Dendritic cell treated with granulocyte-macrophage colony-stimulating factor and Interleukin-4, amounts not matched to agents 40 ng/mL and 50 ng/mL, for 4 days (primary cell): Measurements from ENCODE around the gene INPP5K.

Experiments
- H3K27ac Mint-ChIP-seq: one replicate; pipeline ENCODE4 v1.8.0; 2022; ENCODE audit warnings: mild to moderate bottlenecking, mixed read lengths
- H3K27me3 Mint-ChIP-seq: one replicate; pipeline ENCODE4 v1.8.0; 2022; ENCODE audit warnings: mild to moderate bottlenecking, mixed read lengths
- H3K36me3 Mint-ChIP-seq: one replicate; pipeline ENCODE4 v1.8.0; 2022; ENCODE audit warnings: low read depth, mixed read lengths
- H3K4me1 Mint-ChIP-seq: one replicate; pipeline ENCODE4 v1.8.0; 2022; ENCODE audit warnings: low read depth, mixed read lengths
- H3K4me3 Mint-ChIP-seq: one replicate; pipeline ENCODE4 v1.8.0; 2022; ENCODE audit warnings: mild to moderate bottlenecking, moderate library complexity, mixed read lengths
- H3K9me3 Mint-ChIP-seq: one replicate; pipeline ENCODE4 v1.8.0; 2022; ENCODE audit warnings: mixed read lengths
- intact Hi-C: fragments of 100-400 bp; cut with micrococcal nuclease; formaldehyde crosslinking; loops from one replicate; pipeline ENCODE4 v1.15.0; 2022

INPP5K gene

DNA sequence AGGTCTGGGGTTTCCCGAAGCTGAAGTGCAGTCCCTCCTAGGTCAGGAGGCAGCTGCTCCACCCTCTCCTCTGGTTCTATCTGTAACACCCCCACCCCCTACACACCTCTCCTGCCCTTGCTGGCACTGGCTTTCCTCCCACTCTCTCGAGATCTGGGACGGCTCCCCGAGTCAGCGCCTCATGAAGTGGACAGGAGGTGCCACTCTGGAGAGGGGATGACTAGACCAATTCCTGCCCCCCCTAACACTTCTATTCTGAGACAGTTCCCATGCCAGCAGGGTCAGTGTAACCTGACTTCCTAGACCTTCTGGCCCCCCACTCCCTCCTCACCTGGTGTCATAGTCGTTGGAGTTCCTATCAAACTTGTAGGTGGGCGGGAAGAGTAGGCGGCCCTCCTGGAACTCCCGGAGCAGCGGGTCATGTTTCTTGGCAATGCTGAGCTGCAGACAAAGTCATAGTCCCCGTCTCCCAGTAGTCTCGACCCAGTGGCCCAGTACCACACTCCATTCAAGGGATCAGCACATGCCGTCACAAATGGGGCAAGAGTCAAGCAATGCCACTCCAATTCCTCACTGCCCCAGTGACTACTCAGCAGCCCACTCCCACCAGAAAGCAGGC, 9.7 kb downstream of the INPP5K start:
- peaks cover 79% of the 10 kb centered on the region for H3K36me3 Mint-ChIP-seq
- no peaks in the 10 kb centered on the region for H3K27me3 Mint-ChIP-seq
- no peak overlapping the region for H3K27ac Mint-ChIP-seq
- no peaks in the 10 kb centered on the region for H3K9me3 Mint-ChIP-seq
- intact Hi-C loops: no loop called here
- peaks cover 25% of the 10 kb centered on the region for H3K4me1 Mint-ChIP-seq
- H3K4me3 Mint-ChIP-seq: no peak overlapping the region

DNA sequence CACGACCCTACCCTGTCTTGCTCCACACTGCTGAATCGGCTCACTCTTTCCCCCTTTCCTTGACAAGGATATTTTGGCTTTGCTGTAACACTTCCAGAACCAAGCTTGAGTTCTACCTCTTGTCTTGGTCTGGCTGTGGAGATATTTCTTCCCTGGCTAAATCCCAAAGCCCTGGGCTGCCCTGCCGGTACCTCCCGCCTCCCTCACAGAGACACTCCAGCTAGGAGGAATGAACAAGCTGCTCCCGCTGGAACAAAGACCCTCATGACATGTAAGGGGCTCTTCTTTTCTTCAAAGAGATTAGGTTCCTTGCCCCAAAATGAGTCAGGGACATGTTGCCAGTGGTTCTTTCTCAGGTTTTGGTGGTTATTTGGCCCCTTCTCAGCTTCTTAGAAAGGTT, 10.8 kb downstream of the INPP5K start:
- H3K4me3 Mint-ChIP-seq: no peak overlapping the region
- no peak overlapping the region for H3K27ac Mint-ChIP-seq
- H3K4me1 Mint-ChIP-seq: peaks cover 17% of the 10 kb centered on the region
- H3K36me3 Mint-ChIP-seq: peaks cover 77% of the 10 kb centered on the region
- no peaks in the 10 kb centered on the region for H3K27me3 Mint-ChIP-seq
- no peaks in the 10 kb centered on the region for H3K9me3 Mint-ChIP-seq
- intact Hi-C loops: no loop called here

DNA sequence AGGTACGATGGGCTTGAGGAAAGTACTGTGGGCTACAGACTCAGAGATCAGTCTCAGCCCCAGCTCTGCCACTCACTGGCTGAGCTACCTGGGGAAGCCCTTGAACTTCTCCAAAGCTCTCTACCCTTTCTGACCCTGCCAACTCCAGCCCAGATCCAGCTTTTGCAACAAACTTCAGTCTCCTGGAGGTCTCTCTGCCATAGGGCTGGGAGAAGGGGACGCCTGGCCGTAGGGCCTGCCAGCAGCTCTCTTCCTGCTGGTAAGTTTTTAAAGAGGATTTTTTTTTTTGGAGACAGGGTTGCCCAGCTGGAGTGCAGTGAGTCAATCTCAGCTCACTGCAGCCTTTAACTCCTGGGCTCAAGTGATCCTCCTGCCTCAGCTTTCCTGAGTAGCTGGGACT, 11.5 kb downstream of the INPP5K start:
- Mint-ChIP-seq H3K9me3 (no peaks in the 10 kb centered on the region), H3K27me3 (no peaks in the 10 kb centered on the region), H3K4me1 (peaks cover 15% of the 10 kb centered on the region), H3K27ac (no peak overlapping the region), H3K36me3 (peaks cover 76% of the 10 kb centered on the region), H3K4me3 (no peak overlapping the region)
- intact Hi-C loops: no loop called here

DNA sequence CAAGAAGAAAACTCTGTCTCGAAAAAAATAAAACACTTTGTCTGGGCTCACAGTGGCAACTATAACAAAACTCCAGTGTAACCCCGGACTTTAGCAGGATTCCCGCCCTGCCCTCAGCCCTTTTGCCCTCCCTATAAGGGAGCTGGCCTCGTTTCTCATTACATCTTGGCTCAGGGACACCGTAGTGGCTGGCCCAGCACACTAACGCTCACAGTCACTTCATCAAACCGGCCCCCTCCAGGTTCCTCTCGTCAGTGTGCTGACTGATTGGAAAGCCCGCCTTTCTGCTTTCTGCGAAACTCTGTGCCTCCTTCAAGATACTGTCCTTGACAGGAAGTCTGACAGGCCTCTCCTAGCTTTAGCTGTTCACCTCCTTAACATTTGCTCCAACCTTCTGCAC, 12.7 kb downstream of the INPP5K start:
- H3K4me3 Mint-ChIP-seq: no peak overlapping the region
- no peaks in the 10 kb centered on the region for H3K27me3 Mint-ChIP-seq
- no peaks in the 10 kb centered on the region for H3K9me3 Mint-ChIP-seq
- H3K27ac Mint-ChIP-seq: no peak overlapping the region
- H3K4me1 Mint-ChIP-seq: peaks cover 5% of the 10 kb centered on the region
- intact Hi-C loops: no loop called here
- peaks cover 72% of the 10 kb centered on the region for H3K36me3 Mint-ChIP-seq

DNA sequence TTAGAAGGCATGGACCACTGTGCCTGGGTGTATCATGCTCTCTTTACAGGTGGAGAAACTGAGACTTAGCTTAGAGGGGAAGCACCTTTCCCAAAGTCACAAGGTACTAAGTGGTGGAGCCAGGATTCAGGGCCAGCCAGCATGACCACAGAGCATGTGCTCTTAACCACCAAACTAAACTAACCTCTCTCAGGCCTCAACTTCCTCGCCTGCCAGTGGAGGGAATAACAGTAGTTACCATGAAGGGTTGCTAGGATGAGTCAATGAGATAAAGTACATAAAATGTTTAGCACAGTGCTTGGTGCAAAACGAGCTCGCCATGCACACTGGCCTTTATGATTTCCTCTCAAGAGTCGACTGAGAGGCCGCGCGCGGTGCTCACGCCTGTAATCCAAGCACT, 17.5 kb downstream of the INPP5K start:
- Mint-ChIP-seq H3K4me3 (no peak overlapping the region), H3K27me3 (peaks cover 7% of the 10 kb centered on the region), H3K27ac (no peak overlapping the region), H3K4me1 (peaks cover 9% of the 10 kb centered on the region), H3K36me3 (peaks cover 65% of the 10 kb centered on the region), H3K9me3 (no peaks in the 10 kb centered on the region)
- intact Hi-C loops: no loop called here

DNA sequence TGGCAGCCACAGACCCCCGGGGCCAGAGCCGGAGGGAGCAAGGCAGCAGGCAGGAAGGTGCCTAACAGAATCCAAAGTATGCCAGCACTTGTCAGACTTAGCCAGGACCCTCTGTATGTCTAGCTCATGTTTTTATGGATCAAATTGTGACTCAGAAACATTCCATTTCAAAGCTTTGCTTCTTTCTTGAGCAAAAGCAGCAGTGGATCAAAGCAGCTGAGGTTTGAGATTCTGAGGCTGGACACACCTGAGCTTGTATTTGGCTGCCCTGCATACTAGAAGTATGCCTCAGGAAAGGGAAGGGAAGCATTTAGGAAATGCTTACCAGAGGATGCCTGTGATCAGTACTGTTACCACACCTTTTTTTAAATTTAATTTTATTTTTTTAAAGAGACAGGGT, 18.2 kb downstream of the INPP5K start:
- Mint-ChIP-seq H3K9me3 (no peaks in the 10 kb centered on the region), H3K4me1 (peaks cover 16% of the 10 kb centered on the region), H3K36me3 (peaks cover 61% of the 10 kb centered on the region), H3K27me3 (peaks cover 8% of the 10 kb centered on the region), H3K27ac (no peak overlapping the region), H3K4me3 (no peak overlapping the region)
- intact Hi-C loops: no loop called here

DNA sequence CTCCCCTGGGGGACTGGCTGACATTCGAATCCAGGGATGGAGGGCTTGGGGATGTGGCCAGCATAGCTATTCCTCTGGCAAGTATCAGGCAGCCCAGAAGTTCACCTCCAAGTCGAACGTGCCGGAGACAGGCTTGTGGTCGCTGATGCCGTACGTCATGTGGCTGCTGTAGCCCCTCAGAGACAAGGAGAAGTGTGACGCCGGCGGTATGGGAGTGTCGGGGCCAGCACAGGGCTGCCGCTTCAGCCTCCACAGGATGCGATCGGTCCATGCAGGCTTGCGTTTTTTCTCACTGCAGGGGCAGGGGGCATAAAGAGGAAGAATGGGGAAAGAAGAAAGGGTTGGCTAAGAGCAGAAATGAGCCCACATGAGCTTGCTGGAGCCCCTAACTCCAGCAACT, 18.6 kb downstream of the INPP5K start:
- Mint-ChIP-seq H3K27ac (no peak overlapping the region), H3K4me3 (no peak overlapping the region), H3K9me3 (no peaks in the 10 kb centered on the region), H3K27me3 (peaks cover 8% of the 10 kb centered on the region), H3K4me1 (peaks cover 20% of the 10 kb centered on the region), H3K36me3 (peaks cover 61% of the 10 kb centered on the region)
- intact Hi-C loops: no loop called here

DNA sequence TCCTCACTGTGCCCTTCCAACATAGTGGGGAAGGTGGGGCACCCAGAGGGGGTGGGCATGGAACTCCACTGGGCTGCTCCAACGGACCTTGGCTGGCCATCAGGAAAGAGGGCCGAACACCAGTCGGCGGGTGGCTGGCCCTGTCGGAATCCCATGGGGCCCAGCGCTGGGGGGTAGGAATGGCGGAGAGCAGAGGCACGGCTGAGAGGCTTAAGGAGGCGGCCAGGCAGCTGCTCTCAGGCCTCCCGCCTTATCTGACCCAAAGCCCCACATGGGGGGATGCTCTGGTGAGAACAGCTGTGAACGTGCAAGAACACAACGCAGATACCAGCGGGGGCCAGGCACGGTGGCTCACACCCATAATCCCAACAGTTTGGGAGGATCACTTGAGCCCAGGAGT, 19.5 kb downstream of the INPP5K start:
- Mint-ChIP-seq H3K9me3 (no peaks in the 10 kb centered on the region), H3K4me3 (no peak overlapping the region), H3K27ac (no peak overlapping the region), H3K27me3 (peaks cover 10% of the 10 kb centered on the region), H3K4me1 (peaks cover 29% of the 10 kb centered on the region), H3K36me3 (peaks cover 63% of the 10 kb centered on the region)
- intact Hi-C loops: no loop called here

DNA sequence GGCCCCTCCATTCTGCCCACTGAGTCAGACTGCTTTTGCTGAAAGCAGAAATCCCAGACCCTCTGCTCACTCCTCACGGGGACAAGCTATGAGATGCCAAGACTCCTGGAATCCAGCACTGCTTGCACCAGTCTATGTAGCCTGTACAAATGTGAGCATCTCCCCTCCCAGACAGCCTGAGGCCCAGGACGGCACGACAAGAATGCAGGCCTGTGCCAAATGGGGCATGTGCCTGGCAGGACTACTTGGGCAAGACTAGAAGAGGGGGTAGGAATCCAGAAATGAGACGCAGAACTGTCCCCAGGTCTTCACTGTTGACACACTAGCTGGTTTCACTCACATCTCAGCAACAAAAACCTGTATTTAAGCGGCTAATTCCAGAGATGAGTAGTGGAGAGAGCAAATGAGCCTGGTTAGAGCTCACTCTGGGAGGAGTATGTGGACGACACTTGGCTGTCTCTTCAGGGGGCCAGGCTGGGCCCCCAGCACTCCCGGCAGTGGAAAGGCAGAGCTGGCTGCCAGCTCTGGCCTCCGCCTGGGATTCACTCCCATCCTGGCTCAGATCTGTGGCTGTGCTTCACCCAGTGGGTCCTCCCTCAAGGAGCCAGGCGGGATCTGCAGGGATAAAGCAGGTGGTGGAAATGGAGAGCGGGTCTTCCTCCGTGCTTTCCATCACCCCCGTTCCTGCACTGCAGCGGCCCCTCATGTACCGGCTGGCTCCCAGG, 21.0 kb downstream of the INPP5K start:
- intact Hi-C loops: no loop called here
- no peak overlapping the region for H3K27ac Mint-ChIP-seq
- H3K9me3 Mint-ChIP-seq: no peaks in the 10 kb centered on the region

DNA sequence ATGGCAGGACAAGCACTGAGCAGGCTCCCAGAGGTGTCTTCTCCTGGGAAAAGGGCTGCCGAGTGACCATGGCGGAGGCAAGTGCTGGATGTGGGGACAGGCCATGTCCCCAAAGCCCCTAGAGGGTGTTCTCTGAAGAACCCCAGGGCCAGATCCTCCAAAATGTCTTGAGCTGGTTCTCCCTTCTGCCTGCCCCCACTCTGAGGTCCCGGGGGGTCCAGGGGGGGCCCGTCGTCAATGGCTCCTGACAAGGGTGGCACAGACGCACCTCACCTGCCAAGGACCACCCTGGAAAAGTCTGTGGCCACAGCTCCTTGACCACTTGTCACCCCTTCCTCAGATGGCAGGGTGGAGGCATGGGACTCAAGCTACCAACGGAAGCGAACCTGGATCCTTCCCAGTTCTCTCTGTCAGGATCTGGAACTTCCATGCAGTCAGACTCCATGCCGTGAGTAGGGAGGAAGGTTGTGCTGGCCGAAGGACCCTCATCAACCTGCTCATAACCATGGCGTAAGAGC, 21.6 kb downstream of the INPP5K start:
- Mint-ChIP-seq H3K27ac (no peak overlapping the region), H3K36me3 (peaks cover 63% of the 10 kb centered on the region), H3K27me3 (peaks cover 12% of the 10 kb centered on the region), H3K9me3 (no peaks in the 10 kb centered on the region), H3K4me3 (no peak overlapping the region), H3K4me1 (peaks cover 45% of the 10 kb centered on the region)
- intact Hi-C loops: no loop called here

More for the DNA sequence above, 21.0 kb downstream of the INPP5K start:
- peaks cover 63% of the 10 kb centered on the region for H3K36me3 Mint-ChIP-seq
- H3K4me3 Mint-ChIP-seq: no peak overlapping the region
- H3K27me3 Mint-ChIP-seq: peaks cover 11% of the 10 kb centered on the region
- H3K4me1 Mint-ChIP-seq: peaks cover 39% of the 10 kb centered on the region

DNA sequence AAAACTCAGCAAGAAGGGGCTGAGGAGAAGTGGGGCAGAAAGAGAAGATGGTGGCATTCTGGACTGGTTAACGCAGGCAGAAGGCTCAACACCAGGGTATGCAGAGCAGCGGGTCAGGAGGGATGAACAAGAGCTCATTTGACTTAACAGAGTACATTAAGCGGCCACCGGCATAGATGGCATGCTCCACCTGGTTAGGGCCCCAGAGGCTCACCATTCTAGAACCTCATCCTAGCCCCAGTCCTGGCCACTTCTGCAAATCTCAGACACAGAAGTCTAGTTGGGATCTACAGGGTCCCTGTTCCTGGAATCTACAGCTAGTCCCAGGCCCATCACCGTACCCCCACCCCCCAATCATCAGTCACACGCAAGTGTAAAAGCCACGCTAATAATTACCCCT, 22.2 kb downstream of the INPP5K start:
- Mint-ChIP-seq H3K27me3 (peaks cover 12% of the 10 kb centered on the region), H3K27ac (peak overlapping the region; percentile 86), H3K4me3 (peak overlapping the region; percentile 42), H3K36me3 (peaks cover 63% of the 10 kb centered on the region), H3K9me3 (no peaks in the 10 kb centered on the region), H3K4me1 (peaks cover 51% of the 10 kb centered on the region)
- intact Hi-C loops: no loop called here

DNA sequence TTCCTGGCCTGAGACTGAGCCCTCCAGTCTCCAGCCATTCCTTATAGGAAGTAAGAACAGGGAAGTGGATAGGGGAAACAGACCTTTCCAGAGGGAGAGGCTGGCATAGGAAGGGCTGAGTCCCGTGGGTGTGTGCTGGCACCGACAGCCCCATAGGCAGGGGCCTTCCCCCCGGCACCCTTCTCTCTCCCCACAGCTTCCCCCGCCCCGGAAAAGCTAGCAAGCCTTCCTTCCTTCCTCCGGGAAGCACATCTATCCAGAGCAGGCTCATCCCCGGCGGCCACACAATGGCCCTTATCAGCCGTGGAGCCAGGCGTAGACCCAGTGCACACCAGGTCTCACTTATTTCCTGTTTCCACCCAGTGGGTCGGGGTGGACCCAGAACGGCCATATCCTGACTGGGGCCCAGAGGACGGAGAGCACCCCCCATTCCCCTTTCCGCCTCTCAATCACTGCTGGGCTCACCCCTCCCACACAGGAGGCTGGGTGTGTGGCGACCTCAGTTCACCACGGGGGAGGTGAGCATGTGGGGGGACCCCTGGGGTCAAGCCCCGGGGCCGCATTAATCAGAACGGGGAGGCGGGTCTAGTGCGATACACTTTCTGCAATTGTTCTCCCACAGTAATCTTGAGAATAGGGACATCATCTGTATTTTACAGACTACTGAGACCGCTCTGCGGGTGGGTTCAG, 23.0 kb downstream of the INPP5K start:
- Mint-ChIP-seq H3K27ac (peak overlapping the region; percentile 86), H3K4me3 (peak overlapping the region; percentile 18), H3K36me3 (peaks cover 65% of the 10 kb centered on the region), H3K4me1 (peaks cover 58% of the 10 kb centered on the region), H3K27me3 (peaks cover 12% of the 10 kb centered on the region), H3K9me3 (no peaks in the 10 kb centered on the region)
- intact Hi-C loops: loop anchor here (2.0 kb wide), 2 partner anchors 23 to 37 kb away; partner anchors contain the start of genes CRK and INPP5K

DNA sequence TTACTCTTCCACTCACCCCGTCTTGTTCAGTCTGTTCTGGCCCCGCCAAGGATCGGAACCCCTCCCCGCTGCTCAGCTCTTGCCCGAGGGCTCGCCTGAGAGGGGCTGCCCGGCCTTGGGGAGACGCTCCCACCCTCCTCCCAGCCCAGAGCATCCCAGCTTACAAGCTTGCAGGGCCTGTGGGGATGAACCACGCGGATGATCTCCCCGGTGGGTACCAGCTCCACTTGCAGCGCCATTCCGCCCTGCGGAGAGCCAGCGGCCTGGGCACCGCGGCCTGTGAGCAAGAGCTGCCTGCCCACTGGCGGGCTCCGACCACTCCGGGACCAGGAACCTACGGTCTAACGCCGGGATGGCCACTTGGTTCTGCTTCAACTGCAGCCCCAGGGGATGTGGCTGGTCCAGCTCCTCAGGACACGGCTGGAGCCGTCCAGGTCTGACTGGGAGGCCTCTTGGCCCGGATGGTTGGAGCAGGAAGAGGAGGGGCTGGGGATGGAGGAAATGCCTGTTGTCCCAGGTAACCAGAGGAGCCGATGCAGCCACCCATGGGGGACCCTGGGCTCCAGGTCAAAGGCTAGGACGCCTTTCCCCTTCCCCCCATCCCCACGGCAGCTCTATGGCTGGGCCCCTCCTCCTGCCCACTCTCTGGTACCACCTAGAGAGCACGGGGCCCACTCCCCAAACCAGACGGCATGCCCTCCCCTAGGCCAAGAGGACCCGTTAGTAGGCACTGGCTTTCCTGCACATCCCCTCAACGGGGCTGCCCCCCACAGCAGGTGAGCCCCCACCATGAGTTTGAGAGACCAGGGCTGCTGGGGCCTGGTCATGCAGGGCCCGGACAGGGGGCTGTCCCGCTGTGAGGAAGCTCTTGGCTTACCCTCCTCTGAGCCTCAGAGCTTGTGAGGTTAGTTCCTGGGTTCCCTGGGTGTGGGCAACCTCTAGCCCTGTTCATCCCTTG, 23.9 kb downstream of the INPP5K start, which contains the start of gene MYO1C:
MYO1C (minus strand) TSS at position 438 of the 958 bp plus-strand sequence; CDS start at position 239, 199 bp downstream.
- H3K9me3 Mint-ChIP-seq: no peaks in the 10 kb centered on the region
- intact Hi-C loops: loop anchor here (2.0 kb wide), 2 partner anchors 24 to 36 kb away; partner anchors contain the start of genes CRK and INPP5K

More for the DNA sequence above, 23.9 kb downstream of the INPP5K start, which contains the start of gene MYO1C:
- peaks cover 12% of the 10 kb centered on the region for H3K27me3 Mint-ChIP-seq
- peak within 1 kb of the TSS; percentile 90 for H3K4me3 Mint-ChIP-seq
- H3K36me3 Mint-ChIP-seq: peaks cover 59% of the 10 kb centered on the region
- H3K4me1 Mint-ChIP-seq: peaks cover 60% of the 10 kb centered on the region
- H3K27ac Mint-ChIP-seq: peak within 1 kb of the TSS; percentile 86
